KMS-11 (cell line): ENCODE data around the gene ZNF750.

Experiments used
- H2AFZ ChIP-seq: fragments of 200-600 bp; sonication (generic); 2 replicates; pipeline ENCODE4 v1.6.1; 2016; ENCODE audit warnings: antibody characterized with exemption, mixed run types, low read depth
- H3K27ac ChIP-seq: fragments of 200-600 bp; sonication (generic); 2 replicates; pipeline ENCODE4 v1.6.1; 2016; ENCODE audit warnings: mild to moderate bottlenecking, mixed run types
- H3K27me3 ChIP-seq: fragments of 200-600 bp; sonication (generic); 2 replicates; pipeline ENCODE4 v1.6.1; 2017; ENCODE audit warnings: mild to moderate bottlenecking, low read depth, mixed run types, moderate library complexity; ENCODE audit not compliant: insufficient read depth
- H3K36me3 ChIP-seq: fragments of 200-600 bp; sonication (generic); 2 replicates; pipeline ENCODE4 v1.6.1; 2017; ENCODE audit warnings: mild to moderate bottlenecking, mixed run types; ENCODE audit not compliant: insufficient read depth
- H3K4me1 ChIP-seq: fragments of 200-600 bp; sonication (generic); 2 replicates; pipeline ENCODE4 v1.6.1; 2016; ENCODE audit warnings: mild to moderate bottlenecking, low read depth, mixed run types; ENCODE audit not compliant: poor library complexity, severe bottlenecking
- H3K4me2 ChIP-seq: fragments of 200-600 bp; sonication (generic); 2 replicates; pipeline ENCODE4 v1.7.0; 2016; ENCODE audit warnings: mild to moderate bottlenecking, mixed run types
- H3K4me3 ChIP-seq: fragments of 200-600 bp; sonication (generic); IDR thresholded peaks from 2 replicates; pipeline ENCODE4 v1.6.1; 2017; ENCODE audit warnings: low read depth, low read length, mixed read lengths; ENCODE audit not compliant: insufficient read depth
- H3K79me2 ChIP-seq: fragments of 200-600 bp; sonication (generic); 2 replicates; pipeline ENCODE4 v1.6.1; 2016; ENCODE audit warnings: low read depth, mixed run types; ENCODE audit not compliant: insufficient read depth
- H3K9ac ChIP-seq: fragments of 200-600 bp; sonication (generic); 2 replicates; pipeline ENCODE4 v1.6.1; 2016; ENCODE audit warnings: mild to moderate bottlenecking, mixed run types
- H4K20me1 ChIP-seq: fragments of 200-600 bp; sonication (generic); 2 replicates; pipeline ENCODE4 v1.6.1; 2016; ENCODE audit warnings: mild to moderate bottlenecking, mixed run types; ENCODE audit not compliant: insufficient read depth
- TF ChIP-seq, protein P1 (sequence below): fragments of 200-600 bp; sonication (generic); conservative IDR thresholded peaks from 2 replicates; pipeline ENCODE4 v1.6.1; 2017; ENCODE audit warnings: low read depth, mild to moderate bottlenecking, antibody characterized with exemption, low read length, moderate library complexity, mixed read lengths

The ZNF750 gene

DNA sequence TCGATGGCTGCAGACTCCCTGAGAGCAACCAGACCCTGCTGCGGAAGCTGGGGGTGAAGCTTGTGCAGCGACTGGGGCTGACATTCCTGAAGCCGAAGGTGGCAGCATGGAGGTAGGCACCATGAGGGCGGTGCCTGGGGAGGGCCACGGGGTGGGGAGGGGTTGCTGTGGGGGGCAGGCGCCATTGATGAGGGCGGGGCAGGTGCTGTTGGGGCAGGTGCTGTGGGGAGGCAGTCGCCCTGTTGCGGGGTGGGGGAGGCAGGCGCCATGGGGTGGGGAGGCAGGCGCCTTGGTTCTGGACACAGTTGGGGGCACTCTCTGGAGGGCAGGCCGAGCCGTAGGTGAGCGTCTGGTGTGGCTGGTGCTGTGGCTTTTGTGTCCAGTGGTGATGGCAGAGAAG, 38.9 kb downstream of the ZNF750 start:
- TF ChIP-seq, protein P1, sequence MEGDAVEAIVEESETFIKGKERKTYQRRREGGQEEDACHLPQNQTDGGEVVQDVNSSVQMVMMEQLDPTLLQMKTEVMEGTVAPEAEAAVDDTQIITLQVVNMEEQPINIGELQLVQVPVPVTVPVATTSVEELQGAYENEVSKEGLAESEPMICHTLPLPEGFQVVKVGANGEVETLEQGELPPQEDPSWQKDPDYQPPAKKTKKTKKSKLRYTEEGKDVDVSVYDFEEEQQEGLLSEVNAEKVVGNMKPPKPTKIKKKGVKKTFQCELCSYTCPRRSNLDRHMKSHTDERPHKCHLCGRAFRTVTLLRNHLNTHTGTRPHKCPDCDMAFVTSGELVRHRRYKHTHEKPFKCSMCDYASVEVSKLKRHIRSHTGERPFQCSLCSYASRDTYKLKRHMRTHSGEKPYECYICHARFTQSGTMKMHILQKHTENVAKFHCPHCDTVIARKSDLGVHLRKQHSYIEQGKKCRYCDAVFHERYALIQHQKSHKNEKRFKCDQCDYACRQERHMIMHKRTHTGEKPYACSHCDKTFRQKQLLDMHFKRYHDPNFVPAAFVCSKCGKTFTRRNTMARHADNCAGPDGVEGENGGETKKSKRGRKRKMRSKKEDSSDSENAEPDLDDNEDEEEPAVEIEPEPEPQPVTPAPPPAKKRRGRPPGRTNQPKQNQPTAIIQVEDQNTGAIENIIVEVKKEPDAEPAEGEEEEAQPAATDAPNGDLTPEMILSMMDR: no peak

DNA sequence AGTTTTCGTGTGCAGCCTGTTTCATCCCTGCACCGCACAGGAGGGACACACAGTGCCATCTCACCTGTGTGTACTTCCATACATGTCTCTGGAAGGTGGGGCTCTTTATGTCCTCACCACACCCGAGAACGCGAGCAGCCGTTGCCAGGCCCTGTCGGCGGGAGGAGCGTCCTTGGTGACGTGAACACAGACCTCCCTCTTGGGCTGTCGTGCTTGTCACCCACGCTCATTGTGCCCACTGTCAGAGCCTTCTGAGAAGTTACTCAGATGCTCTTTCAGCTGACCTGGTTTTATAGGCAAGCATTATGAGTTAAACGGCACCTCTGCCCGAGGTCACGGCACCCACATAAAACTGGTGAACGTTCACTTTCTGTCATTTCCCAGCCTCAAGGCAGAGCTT, 40.2 kb downstream of the ZNF750 start:
- 0 out of 2 replicates have a peak, but pooled peaks cover 4% of the 10 kb centered on the region for H4K20me1 ChIP-seq
- H3K79me2 ChIP-seq: no peaks in the 10 kb centered on the region
- no peaks in the 10 kb centered on the region for H3K27me3 ChIP-seq
- no peak overlapping the region for H3K4me3 ChIP-seq
- H3K4me2 ChIP-seq: no peak overlapping the region
- TF ChIP-seq, protein P1: no peak
- no peak overlapping the region for H3K27ac ChIP-seq
- no peaks in the 10 kb centered on the region for H3K4me1 ChIP-seq
- no peaks in the 10 kb centered on the region for H3K36me3 ChIP-seq
- H2AFZ ChIP-seq: no peak overlapping the region
- no peak overlapping the region for H3K9ac ChIP-seq

More for the DNA sequence above, 38.9 kb downstream of the ZNF750 start:
- no peak overlapping the region for H3K9ac ChIP-seq
- H3K36me3 ChIP-seq: no peaks in the 10 kb centered on the region
- H3K4me2 ChIP-seq: no peak overlapping the region
- no peak overlapping the region for H3K27ac ChIP-seq
- H2AFZ ChIP-seq: no peak overlapping the region
- H4K20me1 ChIP-seq: 0 out of 2 replicates have a peak, but pooled peaks cover 4% of the 10 kb centered on the region
- H3K4me1 ChIP-seq: no peaks in the 10 kb centered on the region
- no peaks in the 10 kb centered on the region for H3K79me2 ChIP-seq
- no peaks in the 10 kb centered on the region for H3K27me3 ChIP-seq
- H3K4me3 ChIP-seq: no peak overlapping the region

DNA sequence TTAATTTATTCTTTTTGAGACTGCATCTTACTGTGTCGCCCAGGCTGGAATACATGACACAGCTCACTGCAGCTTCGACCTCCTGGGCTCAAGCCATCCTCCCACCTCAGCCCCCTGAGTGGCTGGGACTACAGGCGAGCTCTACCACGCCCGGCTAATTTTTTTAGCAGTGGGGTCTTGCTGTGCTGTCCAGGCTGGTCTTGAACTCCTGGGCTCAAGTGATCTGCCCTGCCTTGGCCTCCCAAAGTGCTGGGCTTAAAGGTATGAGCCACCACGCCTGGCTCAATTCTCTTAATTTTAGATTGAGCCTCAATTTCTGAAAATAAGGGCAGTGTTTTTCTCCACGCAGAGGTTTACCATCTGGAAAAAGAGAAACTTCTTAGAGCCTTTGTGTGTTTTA, 41.1 kb downstream of the ZNF750 start:
- TF ChIP-seq, protein P1: no peak
- no peaks in the 10 kb centered on the region for H3K36me3 ChIP-seq

DNA sequence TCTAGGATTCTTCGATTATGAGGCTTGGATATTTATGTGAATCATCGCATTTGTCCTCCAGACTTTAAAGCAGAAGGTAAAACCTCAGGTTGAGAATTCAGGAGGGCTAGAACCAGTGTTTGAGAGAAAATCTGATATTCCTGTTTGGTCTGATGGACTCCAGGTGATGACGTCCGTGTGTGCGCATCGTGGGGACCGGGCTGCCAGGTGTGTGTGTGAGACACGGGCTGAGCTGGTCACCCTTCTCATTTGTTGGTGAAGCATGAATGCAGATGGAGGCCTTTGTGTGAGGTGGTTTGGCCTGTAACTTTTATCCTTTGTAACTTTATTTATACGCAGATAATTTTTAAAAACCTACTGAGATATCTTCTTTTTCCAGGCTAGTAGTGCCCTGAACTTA, 42.8 kb downstream of the ZNF750 start:
- no peak overlapping the region for H3K4me3 ChIP-seq
- no peak overlapping the region for H3K9ac ChIP-seq
- TF ChIP-seq, protein P1: no peak
- H3K79me2 ChIP-seq: no peaks in the 10 kb centered on the region
- H3K27ac ChIP-seq: no peak overlapping the region
- H2AFZ ChIP-seq: no peak overlapping the region
- no peak overlapping the region for H3K4me2 ChIP-seq
- no peaks in the 10 kb centered on the region for H3K4me1 ChIP-seq
- no peaks in the 10 kb centered on the region for H3K36me3 ChIP-seq
- H4K20me1 ChIP-seq: 0 out of 2 replicates have a peak, but pooled peaks cover under 1% of the 10 kb centered on the region
- H3K27me3 ChIP-seq: no peaks in the 10 kb centered on the region

More for the DNA sequence above, 41.1 kb downstream of the ZNF750 start:
- H3K4me1 ChIP-seq: no peaks in the 10 kb centered on the region
- no peak overlapping the region for H3K27ac ChIP-seq
- H3K79me2 ChIP-seq: no peaks in the 10 kb centered on the region
- H4K20me1 ChIP-seq: 0 out of 2 replicates have a peak, but pooled peaks cover 4% of the 10 kb centered on the region
- H3K27me3 ChIP-seq: no peaks in the 10 kb centered on the region
- no peak overlapping the region for H2AFZ ChIP-seq
- H3K4me2 ChIP-seq: no peak overlapping the region
- no peak overlapping the region for H3K4me3 ChIP-seq
- no peak overlapping the region for H3K9ac ChIP-seq
